SK-N-SH treated with all-trans-retinoic acid at 6 μM for 48 hours (cell line): ENCODE measurements around the gene TSPYL4.

ENCODE experiments used
- ATAC-seq: fragments of 200-7000 bp; cut with Tn5 transposase; 3 replicates; pipeline ENCODE4 v1.9.1; 2020; ENCODE audit warnings: mild to moderate bottlenecking, moderate library complexity
- ARNTL ChIP-seq: fragments of 450-650 bp; formaldehyde crosslinking; IDR thresholded peaks from 2 replicates; pipeline ENCODE4 v1.5.0; 2020; ENCODE audit warnings: low read depth, mild to moderate bottlenecking, moderate library complexity, borderline replicate concordance
- BACH2 ChIP-seq: fragments of 250-450 bp; sonication (Bioruptor Pico); IDR thresholded peaks from 2 replicates; pipeline ENCODE4 v1.9.0; 2021; ENCODE audit warnings: mild to moderate bottlenecking, borderline replicate concordance
- CREB5 ChIP-seq: fragments of 250-450 bp; sonication (Bioruptor Pico); IDR thresholded peaks from 2 replicates; pipeline ENCODE4 v1.5.1; 2020; ENCODE audit warnings: low read depth, mild to moderate bottlenecking, moderate library complexity
- CSDC2 ChIP-seq: fragments of 250-450 bp; sonication (Bioruptor Pico); IDR thresholded peaks from 2 replicates; pipeline ENCODE4 v1.5.0; 2020; ENCODE audit warnings: mild to moderate bottlenecking, moderate library complexity
- CSRNP3 ChIP-seq: fragments of 250-450 bp; sonication (Bioruptor Pico); IDR thresholded peaks from 2 replicates; pipeline ENCODE4 v1.5.1; 2021; ENCODE audit warnings: mild to moderate bottlenecking, moderate library complexity
- GLIS3 ChIP-seq: fragments of 250-450 bp; sonication (Bioruptor Pico); IDR thresholded peaks from 2 replicates; pipeline ENCODE4 v1.5.0; 2020; ENCODE audit warnings: mild to moderate bottlenecking, moderate library complexity
- ISL1 ChIP-seq: fragments of 250-450 bp; sonication (Bioruptor Pico); IDR thresholded peaks from 2 replicates; pipeline ENCODE4 v2.1.2; 2022; ENCODE audit warnings: mild to moderate bottlenecking, moderate library complexity
- OSR1 ChIP-seq: fragments of 250-450 bp; sonication (Bioruptor Pico); IDR thresholded peaks from 2 replicates; pipeline ENCODE4 v1.8.0; 2022; ENCODE audit warnings: moderate library complexity, mild to moderate bottlenecking, inconsistent platforms
- PATZ1 ChIP-seq: fragments of 250-450 bp; sonication (Bioruptor Pico); IDR thresholded peaks from 2 replicates; pipeline ENCODE4 v1.8.0; 2020; ENCODE audit warnings: mild to moderate bottlenecking, moderate library complexity, borderline replicate concordance
- PPARA ChIP-seq: fragments of 250-450 bp; sonication (Bioruptor Pico); IDR thresholded peaks from 2 replicates; pipeline ENCODE4 v1.5.0; 2020; ENCODE audit warnings: mild to moderate bottlenecking, borderline replicate concordance
- RARB ChIP-seq: fragments of 250-450 bp; sonication (Bioruptor Pico); IDR thresholded peaks from 2 replicates; pipeline ENCODE4 v1.8.0; 2021; ENCODE audit warnings: mild to moderate bottlenecking, moderate library complexity
- TCF4 ChIP-seq: fragments of 250-450 bp; sonication (Bioruptor Pico); IDR thresholded peaks from 2 replicates; pipeline ENCODE4 v1.8.0; 2021; ENCODE audit warnings: mild to moderate bottlenecking, moderate library complexity, borderline replicate concordance
- TOX ChIP-seq: fragments of 250-450 bp; sonication (Bioruptor Pico); IDR thresholded peaks from 2 replicates; pipeline ENCODE4 v1.8.0; 2021; ENCODE audit warnings: mild to moderate bottlenecking, moderate library complexity, borderline replicate concordance
- TSHZ2 ChIP-seq: fragments of 250-450 bp; sonication (Bioruptor Pico); IDR thresholded peaks from 2 replicates; pipeline ENCODE4 v1.5.0; 2020; ENCODE audit warnings: mild to moderate bottlenecking, moderate library complexity
- ZC3H10 ChIP-seq: fragments of 250-450 bp; sonication (Bioruptor Pico); IDR thresholded peaks from 2 replicates; pipeline ENCODE4 v1.5.1; 2021; ENCODE audit warnings: mild to moderate bottlenecking, moderate library complexity
- ZFP3 ChIP-seq: fragments of 250-450 bp; sonication (Bioruptor Pico); IDR thresholded peaks from 2 replicates; pipeline ENCODE4 v1.5.0; 2020; ENCODE audit warnings: mild to moderate bottlenecking, moderate library complexity
- ZFP30 ChIP-seq: fragments of 450-650 bp; formaldehyde crosslinking; IDR thresholded peaks from 2 replicates; pipeline ENCODE4 v1.5.0; 2022; ENCODE audit warnings: mild to moderate bottlenecking, moderate library complexity
- ZNF70 ChIP-seq: fragments of 450-650 bp; formaldehyde crosslinking; IDR thresholded peaks from 2 replicates; pipeline ENCODE4 v1.5.0; 2020; ENCODE audit warnings: mild to moderate bottlenecking, moderate library complexity
- ZNF8 ChIP-seq: fragments of 450-650 bp; formaldehyde crosslinking; IDR thresholded peaks from 2 replicates; pipeline ENCODE4 v1.5.0; 2020; ENCODE audit warnings: mild to moderate bottlenecking, moderate library complexity

TSPYL4 gene

DNA sequence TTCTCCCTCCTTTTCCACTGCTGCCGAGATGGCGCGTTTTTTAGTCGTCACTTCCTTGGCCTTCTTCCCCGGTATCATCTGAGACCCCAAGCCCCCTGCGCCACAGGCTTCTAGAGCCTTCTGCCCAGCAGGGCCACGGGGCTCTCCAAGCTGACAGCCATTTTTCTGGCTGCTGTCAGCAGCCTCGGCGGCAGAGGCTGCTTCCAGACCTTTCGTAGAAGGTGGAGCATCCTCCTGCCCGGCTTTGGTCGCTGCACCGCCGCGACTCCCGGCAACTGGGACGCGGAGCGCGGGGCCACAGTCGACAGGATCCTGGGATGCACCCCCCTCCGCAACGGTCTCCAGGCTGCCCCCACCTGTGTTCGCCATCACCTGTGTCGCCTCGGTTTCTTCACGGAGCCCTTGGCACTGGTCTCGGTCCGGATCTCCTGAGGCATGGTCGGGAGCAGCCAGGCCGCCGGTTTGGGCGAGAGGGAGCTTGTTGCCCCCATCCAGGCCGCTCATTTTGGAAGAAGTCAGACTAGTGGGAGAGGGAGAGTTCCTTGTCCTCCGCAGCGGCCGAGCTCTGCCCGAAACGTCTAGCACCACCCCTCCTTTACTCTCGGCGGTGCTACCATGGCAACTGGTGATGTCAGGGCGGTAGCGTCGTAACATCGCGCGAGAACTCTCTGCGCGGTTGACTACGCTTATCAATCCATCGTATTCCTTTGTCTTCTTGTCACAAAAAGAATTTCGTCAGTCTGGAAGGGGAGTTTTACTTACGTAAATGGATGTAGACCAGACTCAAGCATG is at the start of gene TSPYL4:
TSPYL4 (minus strand) TSS at position 571 of the 792 bp plus-strand sequence; CDS start at position 504, 67 bp downstream.
- ATAC-seq = peak; percentile 93
- TF ChIP-seq ARNTL (CRISPR knock-in tag) (no peak), ZFP3 (CRISPR knock-in tag) (0 out of 2 replicates have a peak, but pooled peaks have one; percentile 50), PATZ1 (CRISPR knock-in tag) (peak; percentile 36; the same call in 1 of the 2 replicates)

DNA sequence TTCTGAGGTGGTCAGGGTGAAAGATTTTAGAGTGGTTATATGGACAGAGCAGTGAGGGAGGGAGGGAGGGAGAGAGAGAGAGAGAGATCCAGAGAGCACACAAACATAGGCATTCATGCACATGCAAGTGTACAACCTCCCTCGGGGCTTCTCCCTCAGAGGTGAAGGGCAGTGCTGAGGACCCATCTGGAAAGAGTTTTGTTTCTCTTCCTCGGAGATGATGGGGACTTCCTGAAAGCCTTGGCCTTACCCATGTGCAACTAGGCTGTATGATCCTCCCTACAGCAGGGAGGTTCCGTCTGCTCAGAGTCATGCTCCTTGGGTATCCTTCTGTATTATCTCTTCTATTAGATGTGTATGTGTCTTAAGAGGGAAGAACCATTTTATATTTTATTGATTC is 47.2 kb upstream of the TSPYL4 start:
- ATAC-seq = no peak
- TF ChIP-seq TSHZ2 (CRISPR knock-in tag) (no peak), ZFP3 (CRISPR knock-in tag) (no peak), TCF4 (no peak), CSDC2 (CRISPR knock-in tag) (no peak), PATZ1 (CRISPR knock-in tag) (no peak), ZFP30 (CRISPR knock-in tag) (no peak), ZNF8 (CRISPR knock-in tag) (no peak), PPARA (CRISPR knock-in tag) (no peak), GLIS3 (CRISPR knock-in tag) (no peak), ISL1 (CRISPR knock-in tag) (no peak), ZNF70 (CRISPR knock-in tag) (no peak), OSR1 (CRISPR knock-in tag) (no peak), CSRNP3 (CRISPR knock-in tag) (no peak), RARB (CRISPR knock-in tag) (no peak), ARNTL (CRISPR knock-in tag) (no peak), BACH2 (CRISPR knock-in tag) (no peak), ZC3H10 (CRISPR knock-in tag) (no peak), TOX (CRISPR knock-in tag) (no peak), CREB5 (CRISPR knock-in tag) (no peak)
- TF ChIP-seq, all 23 proteins: peak for 0

GRCh38 chr6:116300566-116300965 is 46.7 kb upstream of the TSPYL4 start:
- no peak for TF ChIP-seq CSRNP3 (CRISPR knock-in tag)
- TF ChIP-seq PPARA (CRISPR knock-in tag) = no peak
- TF ChIP-seq ZNF70 (CRISPR knock-in tag) = no peak

More at GRCh38 chr6:116300566-116300965, 46.7 kb upstream of the TSPYL4 start:
- no peak for ATAC-seq
